H1 (cell line): ENCODE results near the gene MYLK. TPM values are rescaled to one million over a fixed set of nuclear protein-coding genes. Genes with fewer than 3 reads are reported as not detected.

ENCODE experiments used
- CTCF ChIA-PET: fragments of 300-600 bp; sonication (Branson Sonifier 250); formaldehyde crosslinking; loops from one replicate; lab custom pipeline; 2021; ENCODE audit not compliant: partially characterized antibody; lab: Charles Lee
- POLR2A ChIA-PET: fragments of 300-600 bp; sonication (Branson Sonifier 250); formaldehyde crosslinking; loops from one replicate; lab custom pipeline; 2021; ENCODE audit warnings: inconsistent platforms; ENCODE audit not compliant: partially characterized antibody; lab: Charles Lee
- DNase-seq, 2 experiments: peaks; one replicate each; pipeline versions ENCODE4 v3.0.0 to v3.0.0-alpha.2; 2010 to 2022; ENCODE audit warnings: low spot score in 2 of 2, low read depth in 1 of 2, mixed read lengths in 1 of 2
- FAIRE-seq: peaks from 2 replicates; lab custom pipeline; 2011; peaks lifted over from hg19 to GRCh38; lab: Jason Lieb, UNC
- H2AFZ ChIP-seq: 2 replicates; pipeline ENCODE4 v1.8.1; 2012; ENCODE audit warnings: low read length, inconsistent platforms
- H2AK5ac ChIP-seq: 2 replicates; pipeline ENCODE4 v1.6.1; 2013; ENCODE audit warnings: low read depth, low read length
- H2BK120ac ChIP-seq: replicated peaks from 2 replicates; pipeline ENCODE3; 2013; ENCODE audit warnings: low read depth, low read length, inconsistent platforms
- H2BK12ac ChIP-seq: 2 replicates; pipeline ENCODE4 v1.6.1; 2013; ENCODE audit warnings: low read depth, low read length
- H2BK15ac ChIP-seq: 2 replicates; pipeline ENCODE4 v1.6.1; 2013; ENCODE audit warnings: low read length
- H2BK20ac ChIP-seq: 2 replicates; pipeline ENCODE4 v1.6.1; 2013; ENCODE audit warnings: low read length
- H2BK5ac ChIP-seq: 2 replicates; pipeline ENCODE4 v1.6.1; 2013; ENCODE audit warnings: low read depth, low read length
- H3K14ac ChIP-seq: 2 replicates; pipeline ENCODE4 v1.6.1; 2013; ENCODE audit warnings: inconsistent platforms; ENCODE audit not compliant: insufficient read length
- H3K18ac ChIP-seq: 2 replicates; pipeline ENCODE4 v1.6.1; 2013; ENCODE audit warnings: low read length; ENCODE audit errors: extremely low read depth
- H3K23ac ChIP-seq: 2 replicates; pipeline ENCODE4 v1.6.1; 2013; ENCODE audit warnings: inconsistent platforms; ENCODE audit not compliant: insufficient read length
- H3K23me2 ChIP-seq: 2 replicates; pipeline ENCODE4 v1.6.1; 2013; ENCODE audit warnings: low read depth, low read length
- H3K27ac ChIP-seq: 2 replicates; pipeline ENCODE4 v1.6.1; 2011; ENCODE audit warnings: low read depth, low read length, inconsistent platforms
- H3K27me3 ChIP-seq, 4 experiments: replicated peaks in 1 of 4; 1 replicate in 1 of 4; 2 replicates in 3 of 4; pipeline versions ENCODE4 v1.6.1 to v1.8.1; 2011 to 2013; ENCODE audit warnings: low read length in 3 of 4, mild to moderate bottlenecking in 3 of 4, inconsistent platforms in 2 of 4, mixed read lengths in 2 of 4, moderate library complexity in 1 of 4; ENCODE audit not compliant: control insufficient read depth in 3 of 4, insufficient read depth in 3 of 4; ENCODE audit errors: extremely low read depth in 1 of 4
- H3K36me3 ChIP-seq, 4 experiments: 2 replicates each; pipeline versions ENCODE4 v1.6.1 to v1.8.1; 2011 to 2013; ENCODE audit warnings: mild to moderate bottlenecking in 4 of 4, low read length in 3 of 4, moderate library complexity in 2 of 4, control low read depth in 1 of 4, inconsistent platforms in 1 of 4; ENCODE audit not compliant: insufficient read depth in 4 of 4, control insufficient read depth in 2 of 4
- H3K4ac ChIP-seq: replicated peaks from 2 replicates; pipeline ENCODE3; 2013; ENCODE audit warnings: low read length, low read depth, mixed read lengths, inconsistent platforms; ENCODE audit not compliant: insufficient read length
- H3K4me1 ChIP-seq, 4 experiments: replicated peaks in 1 of 4; 1 replicate in 1 of 4; 2 replicates in 3 of 4; pipeline versions ENCODE4 v1.6.1 to v1.8.1; 2011 to 2013; ENCODE audit warnings: low read length in 3 of 4, inconsistent platforms in 2 of 4, mixed read lengths in 1 of 4; ENCODE audit not compliant: insufficient read depth in 4 of 4, control insufficient read depth in 3 of 4
- H3K4me2 ChIP-seq, 2 experiments: 2 replicates each; pipeline versions ENCODE4 v1.6.1 to v1.8.1; 2011 to 2013; ENCODE audit warnings: low read depth in 2 of 2, low read length in 2 of 2, control low read depth in 1 of 2, inconsistent platforms in 1 of 2, mild to moderate bottlenecking in 1 of 2; ENCODE audit not compliant: insufficient read depth in 1 of 2
- H3K4me3 ChIP-seq, 4 experiments: fragments of 200-600, 300-600 bp in 1 of 4; sonication (generic), shearing (Covaris generic), sonication (Bioruptor Twin) in 1 of 4; 2 replicates each; pipeline versions ENCODE4 v1.5.1 to v1.8.1; 2011 to 2016; ENCODE audit warnings: low read length in 4 of 4, low read depth in 3 of 4, control low read depth in 2 of 4, inconsistent platforms in 2 of 4, mild to moderate bottlenecking in 2 of 4, mixed read lengths in 1 of 4, moderate library complexity in 1 of 4; ENCODE audit not compliant: insufficient read depth in 2 of 4; ENCODE audit errors: extremely low read depth in 1 of 4
- H3K56ac ChIP-seq: replicated peaks from 2 replicates; pipeline ENCODE3; 2013; ENCODE audit warnings: low read depth, mild to moderate bottlenecking, mixed read lengths, low read length, inconsistent platforms; ENCODE audit not compliant: insufficient read length
- H3K79me1 ChIP-seq: 2 replicates; pipeline ENCODE4 v1.6.1; 2013; ENCODE audit warnings: low read depth, low read length, control low read depth
- H3K79me2 ChIP-seq, 2 experiments: 2 replicates each; pipeline versions ENCODE4 v1.6.1 to v1.8.1; 2012 to 2013; ENCODE audit warnings: low read length in 2 of 2, mild to moderate bottlenecking in 2 of 2, inconsistent platforms in 1 of 2; ENCODE audit not compliant: insufficient read depth in 2 of 2, control insufficient read depth in 1 of 2
- H3K9ac ChIP-seq, 4 experiments: replicated peaks in 1 of 4; 1 replicate in 1 of 4; 2 replicates in 3 of 4; pipeline versions ENCODE4 v1.6.1 to v1.8.1; 2011 to 2013; ENCODE audit warnings: low read depth in 3 of 4, low read length in 3 of 4, control low read depth in 2 of 4, mild to moderate bottlenecking in 2 of 4, moderate library complexity in 2 of 4, inconsistent platforms in 1 of 4; ENCODE audit errors: extremely low read depth in 1 of 4
- H3K9me3 ChIP-seq, 2 experiments: 2 replicates each; pipeline versions ENCODE4 v1.6.1 to v1.8.1; 2012 to 2013; ENCODE audit warnings: mild to moderate bottlenecking in 2 of 2, moderate library complexity in 2 of 2, control low read depth in 1 of 2, inconsistent platforms in 1 of 2, low read depth in 1 of 2, low read length in 1 of 2, mixed read lengths in 1 of 2; ENCODE audit not compliant: insufficient read depth in 2 of 2
- H4K20me1 ChIP-seq, 2 experiments: replicated peaks in 1 of 2; 2 replicates each; pipeline versions ENCODE3 to v1.8.1; 2011 to 2013; ENCODE audit warnings: inconsistent platforms in 2 of 2, low read length in 2 of 2, mild to moderate bottlenecking in 1 of 2; ENCODE audit not compliant: insufficient read depth in 2 of 2, control insufficient read depth in 1 of 2
- H4K5ac ChIP-seq: 2 replicates; pipeline ENCODE4 v1.6.1; 2013; ENCODE audit warnings: low read length, low read depth, mixed read lengths, inconsistent platforms; ENCODE audit not compliant: insufficient read length
- H4K8ac ChIP-seq: 2 replicates; pipeline ENCODE4 v1.8.0; 2013; ENCODE audit warnings: mild to moderate bottlenecking, moderate library complexity, low read length, inconsistent platforms; ENCODE audit not compliant: insufficient read depth; ENCODE audit errors: extremely low read depth
- H4K91ac ChIP-seq: replicated peaks from 2 replicates; pipeline ENCODE3; 2013; ENCODE audit warnings: low read length, mixed read lengths, inconsistent platforms; ENCODE audit not compliant: insufficient read length
- RBBP5 ChIP-seq: IDR thresholded peaks from 2 replicates; pipeline ENCODE4 v1.7.1; 2012; ENCODE audit warnings: low read depth, mild to moderate bottlenecking, inconsistent platforms, low read length, moderate library complexity, borderline replicate concordance
- TBP ChIP-seq: IDR thresholded peaks from 2 replicates; pipeline ENCODE4 v1.6.1; 2011; ENCODE audit warnings: low read depth, low read length, improper control_type of control experiment
- TEAD4 ChIP-seq: IDR thresholded peaks from 2 replicates; pipeline ENCODE4 v1.6.1; 2012; ENCODE audit warnings: low read depth, low read length, inconsistent platforms, mixed read lengths
- WGBS, 2 experiments: shearing (Covaris generic) in 1 of 2; methylation state at CpG; one replicate each; pipeline versions ENCODE4 v1.1.6 to v1.1.7; 2013 to 2015; ENCODE audit warnings: low lambda C conversion rate in 2 of 2, mixed read lengths in 2 of 2, inconsistent platforms in 1 of 2, low coverage in 1 of 2, missing lambda C conversion rate in 1 of 2; ENCODE audit not compliant: insufficient replicate concordance in 2 of 2, insufficient coverage in 1 of 2, insufficient read length in 1 of 2; ENCODE audit errors: extremely low coverage in 1 of 2, missing lambda C conversion rate in 1 of 2; 5-methylcytosine and 5-hydroxymethylcytosine counted together
- polyA plus RNA-seq, 7 experiments: library from polyadenylated mRNA; depleted of rRNA in 3 of 7; stranded (reverse) in 5 of 7; unstranded in 2 of 7; fragments of >200 nt in 5 of 7; fragments of 200-250 nt in 2 of 7; gene quantifications; 1 replicate in 5 of 7; 2 replicates in 1 of 7; 4 replicates in 1 of 7; pipeline versions ENCODE4 v1.2.1 to v1.2.3, GENCODE V29; 2011 to 2013; ENCODE audit warnings: missing spikeins in 2 of 7, mixed read lengths in 2 of 7
- total RNA-seq: library from RNA; stranded (reverse); fragmentation: NEBNext Ultra II Directional; extraction: Animal tissue kit (Norgen Biotek cat#: 25700); gene quantifications from 2 replicates; pipeline ENCODE4 v1.2.1, GENCODE V29; 2021

The MYLK gene
- total and polyA plus RNA-seq, 2 of the 8 experiments (the other 6 are each of a cell fraction or from before 2014, with no cell fraction given): 11.6 to 21.3 TPM

- Histone ChIP-seq H3K4ac (no peak overlapping the region), H3K23me2 (no peaks in the 10 kb centered on the region; the same call in 1 of the 2 replicates), H3K4me1 (peaks cover 0 to 10% (median 1%) of the 10 kb centered on the region in 4 experiments; a peak in 3 of 7 replicates), H3K18ac (no peak overlapping the region), H2AK5ac (no peak overlapping the region), H3K4me3 (no peak overlapping the region), H4K91ac (peak overlapping the region; percentile 38), H2AFZ (no peak overlapping the region), H2BK15ac (no peak overlapping the region), H2BK120ac (no peak overlapping the region), H3K23ac (no peak overlapping the region), H3K27me3 (no peaks in the 10 kb centered on the region), H2BK5ac (no peak overlapping the region), H4K20me1 (peaks cover 0 to 2% of the 10 kb centered on the region in 2 experiments), H4K5ac (no peak overlapping the region), H3K36me3 (peaks cover 0 to 1% (median under 1%) of the 10 kb centered on the region in 4 experiments; a peak in 1 of 8 replicates), H3K56ac (no peak overlapping the region), H3K79me2 (no peaks in the 10 kb centered on the region), H3K4me2 (peak overlapping the region in 1 of 2 experiments; percentile 45; a peak in 2 of 4 replicates), H3K79me1 (no peaks in the 10 kb centered on the region), H3K9me3 (no peaks in the 10 kb centered on the region), H2BK12ac (no peak overlapping the region), H4K8ac (no peak overlapping the region), H3K27ac (no peak overlapping the region), H3K14ac (no peak overlapping the region), H2BK20ac (no peak overlapping the region; the same call in 1 of the 2 replicates), H3K9ac (no peak overlapping the region)
- TF ChIP-seq RBBP5: peak; percentile 46; the same call in 1 of the 2 replicates
- no peak for TF ChIP-seq TBP
- 0 out of 2 replicates have a peak, but pooled peaks have one; percentile 3 for TF ChIP-seq TEAD4
- no peak for DNase-seq
- CTCF ChIA-PET: interaction anchor here (0.6 to 32.0 kb wide), 40 partner anchors 4 to 1939 kb away, joined by 3 to 1463 read pairs (median 4); no protein-coding TSS in a partner anchor
- FAIRE-seq: peak; percentile 36
- WGBS, 2 experiments: 77% methylated on average over 11 of the region's 11 CpGs; no CpG with 5 or more reads in 1 of the 2 experiments
- POLR2A ChIA-PET: interaction anchor here (0.8 to 2.5 kb wide), 7 partner anchors 9 to 337 kb away, joined by 3 to 7 read pairs (median 4); no protein-coding TSS in a partner anchor
Observed at GRCh38 chr3:123651449-123652341, 232.4 kb downstream of the MYLK start.
